NT2/D1 (cell line): ENCODE data around the gene LMO2.

Experiments used
- SUZ12 ChIP-seq: IDR thresholded peaks from 2 replicates; pipeline ENCODE4 v1.6.1; 2011; ENCODE audit not compliant: insufficient read length, insufficient read depth; ENCODE audit errors: extremely low read depth
- YY1 ChIP-seq: IDR thresholded peaks from 2 replicates; pipeline ENCODE4 v1.6.1; 2011; ENCODE audit not compliant: insufficient read length, insufficient read depth
- ZNF274 ChIP-seq: IDR thresholded peaks from 2 replicates; pipeline ENCODE4 v1.6.1; 2011; ENCODE audit warnings: mild to moderate bottlenecking, low read depth, low read length

DNA sequence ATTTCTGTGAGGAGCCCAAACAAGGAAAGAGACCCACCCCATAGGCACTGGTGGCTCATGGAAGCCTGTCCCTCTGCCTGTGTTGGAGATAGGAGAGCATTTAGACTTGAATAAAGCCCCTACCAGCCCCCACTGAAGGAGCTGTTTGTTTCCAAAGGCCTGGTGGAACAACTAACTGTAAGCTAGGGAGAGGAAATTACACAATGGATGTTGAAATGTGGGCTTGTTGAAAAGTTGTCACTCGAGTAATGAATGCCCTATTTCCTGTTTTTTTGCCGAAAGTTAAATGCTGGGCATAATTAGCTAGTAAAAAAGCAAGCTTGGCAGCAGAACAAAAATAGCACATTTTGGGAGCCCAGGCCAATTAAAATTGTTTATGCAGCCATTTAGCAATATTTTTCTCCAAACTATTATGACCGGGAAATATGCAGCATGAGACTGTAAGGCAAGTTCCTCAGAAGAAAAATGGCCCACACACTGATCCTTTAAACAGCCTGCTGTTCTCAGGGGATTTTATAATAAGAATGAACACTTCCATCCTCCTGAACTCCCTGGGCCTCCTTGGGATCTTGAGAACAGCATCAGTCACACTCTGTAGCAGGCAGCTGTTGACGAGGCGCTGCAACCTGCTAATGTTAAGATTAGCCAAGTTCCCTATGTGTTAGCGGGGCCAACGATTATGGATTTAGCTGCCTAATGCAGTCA is 38.6 kb upstream of the LMO2 start:
- TF ChIP-seq YY1: no peak
- no peak for TF ChIP-seq SUZ12
- TF ChIP-seq ZNF274: no peak
